Right atrium auricular region (tissue), 2 donors: ENCODE results near the gene PDLIM7. TPM values are rescaled to one million over a fixed set of nuclear protein-coding genes. Genes with fewer than 3 reads are reported as not detected.
A peak's percentile ranks its signal among the peaks of the same experiment; 100 is the strongest.

Source experiments
- DNase-seq: peaks from one replicate; pipeline ENCODE4 v3.0.0-alpha.2; 2019; ENCODE audit warnings: low spot score
- H3K27ac ChIP-seq, 2 donors: fragments of 200-600 bp; sonication (generic); 1 replicate in 1 of 2; 2 replicates in 1 of 2; pipeline ENCODE4 v1.5.1; 2016 to 2019
- H3K27me3 ChIP-seq, 2 donors: fragments of 200-600 bp; sonication (generic); one replicate each; pipeline versions ENCODE4 v1.5.1 to v1.6.0; 2017 to 2019
- H3K36me3 ChIP-seq: fragments of 200-600 bp; sonication (generic); one replicate; pipeline ENCODE4 v1.5.1; 2016
- H3K4me1 ChIP-seq, 2 donors: fragments of 200-600 bp; sonication (generic); one replicate each; pipeline versions ENCODE4 v1.5.1 to v1.6.0; 2017 to 2019
- H3K4me3 ChIP-seq, 2 donors: fragments of 200-600 bp; sonication (generic); 1 replicate in 1 of 2; 2 replicates in 1 of 2; pipeline ENCODE4 v1.5.1; 2017 to 2019; ENCODE audit warnings: mild to moderate bottlenecking in 1 of 2, moderate library complexity in 1 of 2
- H3K9me3 ChIP-seq, 2 donors: fragments of 200-600 bp; sonication (generic); one replicate each; pipeline ENCODE4 v1.5.1; 2019
- CTCF ChIP-seq, 2 donors: fragments of 200-600 bp; sonication (generic); IDR thresholded peaks; one replicate each; pipeline ENCODE4 v1.5.1; 2019; ENCODE audit warnings: antibody characterized with exemption in 2 of 2
- total RNA-seq, 2 donors: library from RNA; depleted of rRNA; stranded (reverse); fragments of >200 nt; gene quantifications; one replicate each; pipeline ENCODE4 v1.1.0, GENCODE V29; 2016

Gene PDLIM7
- total RNA-seq, 2 donors from 2014 or later: 45.8 to 56.0 TPM

- no peak for TF ChIP-seq CTCF (IDR thresholded peaks at IDR 0.05)
- H3K4me1 ChIP-seq: peaks cover 0 to 67% of the 10 kb centered on the region in 2 donors
Observed at GRCh38 chr5:177496727-177497291, 595 bp downstream of the PDLIM7 start.

GRCh38 chr5:177496070-177496726, 1.2 kb downstream of the PDLIM7 start:
- peaks cover 0 to 71% of the 10 kb centered on the region in 2 donors for H3K4me1 ChIP-seq
- H3K9me3 ChIP-seq: no peaks in the 10 kb centered on the region
- H3K36me3 ChIP-seq: peaks cover 26% of the 10 kb centered on the region
- peak overlapping the region; percentile 95 to 97 for H3K27ac ChIP-seq
- no peak for TF ChIP-seq CTCF (IDR thresholded peaks at IDR 0.05)
- peak overlapping the region; percentile 88 to 93 for H3K4me3 ChIP-seq
- no peak for DNase-seq
- H3K27me3 ChIP-seq: no peaks in the 10 kb centered on the region

More at GRCh38 chr5:177496727-177497291, 595 bp downstream of the PDLIM7 start:
- Histone ChIP-seq H3K27me3 (no peaks in the 10 kb centered on the region), H3K9me3 (no peaks in the 10 kb centered on the region), H3K4me3 (peak overlapping the region; percentile 88 to 93), H3K36me3 (peaks cover 20% of the 10 kb centered on the region), H3K27ac (peak overlapping the region; percentile 95 to 97)
- peak; percentile 84 for DNase-seq

DNA sequence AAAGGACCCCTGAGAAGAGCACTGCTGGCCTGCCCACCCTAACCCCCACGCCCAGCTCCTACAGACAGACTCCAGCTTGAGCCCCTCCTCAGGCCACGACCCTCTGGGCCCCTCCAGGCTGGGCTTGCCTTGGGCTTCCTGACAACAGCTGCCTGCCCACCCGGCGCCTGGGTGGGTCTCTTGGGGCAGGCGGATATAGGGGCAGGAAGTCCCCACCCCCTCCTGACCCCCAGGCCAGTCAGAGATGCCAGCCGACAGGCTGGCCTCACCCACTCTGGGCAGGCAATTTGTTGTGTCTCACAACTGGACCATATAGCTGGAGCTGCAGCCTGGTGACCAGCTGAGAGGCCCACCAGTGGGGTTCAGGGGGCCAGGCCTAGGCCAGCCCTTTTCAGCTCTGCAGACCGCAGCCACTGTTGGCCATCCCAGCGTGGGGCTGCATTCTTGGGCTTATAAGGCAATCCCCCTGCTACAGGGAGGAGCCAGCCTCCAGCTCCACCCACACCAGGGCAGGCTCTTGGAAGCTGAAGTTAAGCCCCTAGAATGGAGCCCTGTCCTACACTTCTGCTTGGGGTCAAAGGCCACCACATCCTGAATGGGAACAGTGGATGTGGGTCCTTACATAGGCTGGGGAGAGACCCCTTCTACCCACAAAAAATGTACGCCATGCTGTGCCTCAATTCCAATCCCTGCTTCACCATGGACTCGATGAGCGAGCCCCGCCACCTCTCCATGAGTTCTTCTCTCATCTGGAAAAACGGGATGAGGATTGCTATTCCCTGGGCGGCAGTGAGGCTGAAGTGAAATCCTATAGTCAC, 2.0 kb downstream of the PDLIM7 start:
- H3K4me3 ChIP-seq: peak overlapping the region; percentile 88 to 93
- TF ChIP-seq CTCF (IDR thresholded peaks at IDR 0.05): no peak
- peak overlapping the region; percentile 95 to 97 for H3K27ac ChIP-seq
- peaks cover 0 to 71% of the 10 kb centered on the region in 2 donors for H3K4me1 ChIP-seq
- no peaks in the 10 kb centered on the region for H3K27me3 ChIP-seq
- no peaks in the 10 kb centered on the region for H3K9me3 ChIP-seq
- peaks cover 34% of the 10 kb centered on the region for H3K36me3 ChIP-seq
- peak; percentile 86 for DNase-seq

DNA sequence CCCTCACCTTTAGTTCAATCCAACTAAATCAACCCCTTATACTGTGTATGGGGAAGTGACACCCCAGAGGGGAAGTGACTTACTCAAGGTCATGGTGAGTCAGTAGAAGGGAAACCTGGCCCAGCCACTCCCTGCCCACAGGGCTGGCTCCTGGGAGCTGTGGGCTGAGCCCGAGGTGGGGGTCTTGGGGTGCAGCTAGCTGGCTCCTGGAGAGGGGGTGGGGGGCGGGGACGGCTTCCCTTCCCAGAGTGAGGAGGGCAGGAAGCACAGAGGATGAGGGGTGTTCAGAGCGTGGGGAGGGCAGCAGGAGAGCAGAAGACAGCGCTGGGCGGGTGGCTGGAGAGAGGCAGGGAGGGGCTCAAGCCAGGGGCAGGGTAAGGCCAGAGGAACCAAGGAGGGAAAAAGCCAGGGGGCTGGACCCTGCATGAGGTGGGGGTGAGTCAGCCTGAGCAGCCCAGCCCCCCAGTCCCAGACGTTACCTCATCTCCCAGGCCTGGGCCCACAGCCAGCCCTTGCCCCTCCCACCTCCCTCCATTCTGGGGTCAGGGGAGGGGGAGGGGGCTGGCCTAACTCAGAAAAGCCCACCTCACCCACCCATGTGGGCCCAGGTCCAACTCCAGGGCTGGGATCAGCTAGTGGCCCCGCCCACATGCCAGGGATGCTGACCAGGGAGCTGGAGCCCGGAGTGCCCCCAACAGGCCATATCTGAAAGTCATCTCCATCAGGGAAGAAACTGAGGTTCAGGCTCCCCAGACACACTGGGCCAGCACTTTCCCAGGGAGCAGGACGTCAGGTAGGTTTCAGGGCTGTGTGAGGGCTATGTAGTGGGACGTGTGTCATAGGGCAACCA, 2.8 kb downstream of the PDLIM7 start:
- no peaks in the 10 kb centered on the region for H3K27me3 ChIP-seq
- peaks cover 0 to 71% of the 10 kb centered on the region in 2 donors for H3K4me1 ChIP-seq
- H3K36me3 ChIP-seq: peaks cover 42% of the 10 kb centered on the region
- DNase-seq: peak; percentile 90
- no peaks in the 10 kb centered on the region for H3K9me3 ChIP-seq
- peak in 1 of 2 donors; percentile 23 for TF ChIP-seq CTCF (IDR thresholded peaks at IDR 0.05)
- peak overlapping the region in 1 of 2 donors; percentile 26 for H3K4me3 ChIP-seq
- peak overlapping the region; percentile 95 to 97 for H3K27ac ChIP-seq

DNA sequence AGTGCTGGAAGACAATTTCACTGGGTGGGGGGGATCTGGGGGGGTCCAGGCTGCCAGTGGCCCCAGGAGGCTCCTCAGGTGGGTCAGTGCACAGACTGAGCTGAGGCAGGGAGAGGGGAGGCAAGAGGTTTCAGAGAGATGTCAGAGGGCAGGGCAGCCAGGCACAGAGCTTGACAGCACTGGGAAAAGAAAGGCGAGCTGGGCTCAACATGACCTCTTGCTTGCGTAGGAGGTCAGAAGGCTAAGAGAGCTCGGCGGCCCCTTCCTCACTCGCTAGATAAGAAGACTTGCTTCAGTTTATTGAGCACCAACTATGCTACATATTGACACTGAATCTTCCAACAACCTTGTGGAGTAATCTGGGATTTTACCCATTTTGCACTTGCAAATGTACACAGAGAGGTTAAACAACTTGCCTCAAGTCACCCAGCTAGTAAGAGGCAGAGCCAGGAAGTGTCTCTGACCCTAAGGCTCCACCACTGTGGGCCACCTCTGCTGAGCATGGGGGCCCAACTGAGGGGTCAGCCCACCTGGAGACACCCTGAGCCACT, 3.5 kb downstream of the PDLIM7 start:
- Histone ChIP-seq H3K27me3 (no peaks in the 10 kb centered on the region), H3K27ac (peak overlapping the region; percentile 95 to 97), H3K4me3 (peak overlapping the region in 1 of 2 donors; percentile 26), H3K4me1 (peaks cover 0 to 71% of the 10 kb centered on the region in 2 donors), H3K9me3 (no peaks in the 10 kb centered on the region), H3K36me3 (peaks cover 50% of the 10 kb centered on the region)
- no peak for TF ChIP-seq CTCF (IDR thresholded peaks at IDR 0.05)
- DNase-seq: no peak
